Measurements from ENCODE around the gene CALR. TPM values are rescaled to one million over a fixed set of nuclear protein-coding genes. Genes with fewer than 3 reads are reported as not detected.
A peak's percentile ranks its signal among the peaks of the same experiment; 100 is the strongest.
"Not testable (repeated sequence)": the region's sequence is repeated elsewhere in the genome, so short reads cannot be mapped to it uniquely, and the experiment has no call there.

Gene CALR
- total and polyA plus RNA-seq, 2 experiments from 2014 or later = 1,015 to 1,238 TPM

GRCh38 chr19:12953138-12953798 lies 14.9 kb downstream of the CALR start:
- Histone ChIP-seq H3K9me3 (ENCODE audit: low read depth) (no peaks in the 10 kb centered on the region), H3K4me1 (ENCODE audit: insufficient read depth) (peaks cover 19% of the 10 kb centered on the region), H3F3A (ENCODE audit: insufficient read depth) (peaks cover 50% of the 10 kb centered on the region), H3K27me3 (replicated peaks; ENCODE audit: insufficient read depth) (no peaks in the 10 kb centered on the region), H3K36me3 (ENCODE audit: low read depth) (peaks cover 18% of the 10 kb centered on the region; the same call in 1 of the 2 replicates), H3K27ac (peak overlapping the region; percentile 99), H3K4me2 (ENCODE audit: unreplicated experiment) (peak overlapping the region; percentile 50), H3K9me2 (ENCODE audit: insufficient read depth) (no peaks in the 10 kb centered on the region), H3K79me2 (ENCODE audit: insufficient read depth) (peaks cover 93% of the 10 kb centered on the region), H2AFZ (no peak overlapping the region), H3K4me3 (peak overlapping the region; percentile 31), H4K20me1 (ENCODE audit: insufficient read depth) (no peaks in the 10 kb centered on the region), H3K9ac (peak overlapping the region; percentile 91)
- DNase-seq = peak; percentile 69
- in situ Hi-C loops (cut with MboI) = loop anchor here (25.0 kb wide), 1 partner anchor 634 kb away; no protein-coding TSS in a partner anchor
- 45% methylated on average over 11 of the region's 11 CpGs for WGBS, 2 experiments (ENCODE audit: low coverage in 1 of 2, low lambda C conversion rate in 2 of 2, missing lambda C conversion rate in 2 of 2)
- no peak for TF ChIP-seq EZH2phosphoT487 (IDR thresholded peaks at IDR 0.05; ENCODE audit: insufficient read depth, low read depth)
- TF ChIP-seq EZH2 (IDR thresholded peaks at IDR 0.05; ENCODE audit: insufficient read depth, poor library complexity, severe bottlenecking) = no peak

GRCh38 chr19:12953799-12954611 lies 15.6 kb downstream of the CALR start:
- peak; percentile 15 for DNase-seq
- peaks cover 86% of the 10 kb centered on the region for H3K79me2 ChIP-seq (ENCODE audit: insufficient read depth)
- no peak overlapping the region for H3K4me3 ChIP-seq
- H3K4me2 ChIP-seq (ENCODE audit: unreplicated experiment) = peak overlapping the region; percentile 50
- H3K27me3 ChIP-seq (replicated peaks; ENCODE audit: insufficient read depth) = no peaks in the 10 kb centered on the region
- no peaks in the 10 kb centered on the region for H4K20me1 ChIP-seq (ENCODE audit: insufficient read depth)
- peaks cover 18% of the 10 kb centered on the region; the same call in 1 of the 2 replicates for H3K36me3 ChIP-seq (ENCODE audit: low read depth)
- peaks cover 19% of the 10 kb centered on the region for H3K4me1 ChIP-seq (ENCODE audit: insufficient read depth)
- peaks cover 50% of the 10 kb centered on the region for H3F3A ChIP-seq (ENCODE audit: insufficient read depth)
- no peaks in the 10 kb centered on the region for H3K9me3 ChIP-seq (ENCODE audit: low read depth)
- H2AFZ ChIP-seq = no peak overlapping the region
- no peaks in the 10 kb centered on the region for H3K9me2 ChIP-seq (ENCODE audit: insufficient read depth)
- in situ Hi-C loops (cut with MboI) = loop anchor here (25.0 kb wide), 1 partner anchor 633 kb away; no protein-coding TSS in a partner anchor
- WGBS, 2 experiments (ENCODE audit: low coverage in 1 of 2, low lambda C conversion rate in 2 of 2, missing lambda C conversion rate in 2 of 2) = 63 to 67% methylated on average over 11 of the region's 12 CpGs
- peak overlapping the region; percentile 99 for H3K27ac ChIP-seq
- TF ChIP-seq EZH2phosphoT487 (IDR thresholded peaks at IDR 0.05; ENCODE audit: insufficient read depth, low read depth) (no peak), EZH2 (IDR thresholded peaks at IDR 0.05; ENCODE audit: insufficient read depth, poor library complexity, severe bottlenecking) (no peak)
- peak overlapping the region; percentile 91 for H3K9ac ChIP-seq

- peak overlapping the region; percentile 91; the same call in 1 of the 2 replicates for H3K9ac ChIP-seq
- H3K27me3 ChIP-seq (replicated peaks; ENCODE audit: insufficient read depth) = no peaks in the 10 kb centered on the region
- 0 out of 2 replicates have a peak overlapping the region, but pooled peaks have one; percentile 79 for H3K4me3 ChIP-seq
- peaks cover 50% of the 10 kb centered on the region for H3F3A ChIP-seq (ENCODE audit: insufficient read depth)
- H3K79me2 ChIP-seq (ENCODE audit: insufficient read depth) = peaks cover 80% of the 10 kb centered on the region
- in situ Hi-C loops (cut with MboI) = loop anchor here (25.0 kb wide), 1 partner anchor 633 kb away; no protein-coding TSS in a partner anchor
- H2AFZ ChIP-seq = no peak overlapping the region
- DNase-seq = no peak
- peaks cover 18% of the 10 kb centered on the region; the same call in 1 of the 2 replicates for H3K36me3 ChIP-seq (ENCODE audit: low read depth)
- H4K20me1 ChIP-seq (ENCODE audit: insufficient read depth) = no peaks in the 10 kb centered on the region
- 14 to 20% methylated on average over 1 of the region's 1 CpG for WGBS, 2 experiments (ENCODE audit: low coverage in 1 of 2, low lambda C conversion rate in 2 of 2, missing lambda C conversion rate in 2 of 2)
- H3K4me2 ChIP-seq (ENCODE audit: unreplicated experiment) = peak overlapping the region; percentile 18
- no peaks in the 10 kb centered on the region for H3K9me3 ChIP-seq (ENCODE audit: low read depth)
- H3K4me1 ChIP-seq (ENCODE audit: insufficient read depth) = peaks cover 19% of the 10 kb centered on the region
- H3K27ac ChIP-seq = peak overlapping the region; percentile 99
- no peaks in the 10 kb centered on the region for H3K9me2 ChIP-seq (ENCODE audit: insufficient read depth)
- TF ChIP-seq EZH2 (IDR thresholded peaks at IDR 0.05; ENCODE audit: insufficient read depth, poor library complexity, severe bottlenecking) (no peak), EZH2phosphoT487 (IDR thresholded peaks at IDR 0.05; ENCODE audit: insufficient read depth, low read depth) (no peak)
These were observed 16.2 kb downstream of the CALR start for GRCh38 chr19:12954612-12954962.

GRCh38 chr19:12955575-12955974 lies 17.2 kb downstream of the CALR start:
- H3K9me3 ChIP-seq (ENCODE audit: low read depth); H2AFZ ChIP-seq; DNase-seq; H3K9me2 ChIP-seq (ENCODE audit: insufficient read depth); H4K20me1 ChIP-seq (ENCODE audit: insufficient read depth); H3K27me3 ChIP-seq (replicated peaks; ENCODE audit: insufficient read depth): not testable (repeated sequence)
- Histone ChIP-seq H3K36me3 (ENCODE audit: low read depth) (peaks cover 17% of the 10 kb centered on the region; the same call in 1 of the 2 replicates), H3F3A (ENCODE audit: insufficient read depth) (peaks cover 49% of the 10 kb centered on the region), H3K4me3 (peak overlapping the region; percentile 79), H3K27ac (peak overlapping the region; percentile 99), H3K9ac (peak overlapping the region; percentile 91), H3K4me2 (ENCODE audit: unreplicated experiment) (peak overlapping the region; percentile 78), H3K4me1 (ENCODE audit: insufficient read depth) (peaks cover 19% of the 10 kb centered on the region), H3K79me2 (ENCODE audit: insufficient read depth) (peaks cover 70% of the 10 kb centered on the region)
- in situ Hi-C loops (cut with MboI) = loop anchor here (25.0 kb wide), 1 partner anchor 632 kb away; no protein-coding TSS in a partner anchor
- WGBS, 2 experiments (ENCODE audit: low coverage in 1 of 2, low lambda C conversion rate in 2 of 2, missing lambda C conversion rate in 2 of 2) = 96 to 97% methylated on average over 4 to 9 of the region's 9 CpGs
